GM18505 (cell line): ENCODE data around the gene CLMP.

ENCODE experiments used
- ATAC-seq: cut with Tn5 transposase; IDR thresholded peaks from one replicate; pipeline ENCODE4 v1.9.1; 2021; ENCODE audit not compliant: unreplicated experiment
- POLR2A ChIP-seq: IDR thresholded peaks from 4 replicates; pipeline ENCODE4 v1.6.1; 2011; ENCODE audit warnings: borderline replicate concordance; ENCODE audit not compliant: insufficient read depth, insufficient read length; ENCODE audit errors: extremely low read depth

Gene CLMP

DNA sequence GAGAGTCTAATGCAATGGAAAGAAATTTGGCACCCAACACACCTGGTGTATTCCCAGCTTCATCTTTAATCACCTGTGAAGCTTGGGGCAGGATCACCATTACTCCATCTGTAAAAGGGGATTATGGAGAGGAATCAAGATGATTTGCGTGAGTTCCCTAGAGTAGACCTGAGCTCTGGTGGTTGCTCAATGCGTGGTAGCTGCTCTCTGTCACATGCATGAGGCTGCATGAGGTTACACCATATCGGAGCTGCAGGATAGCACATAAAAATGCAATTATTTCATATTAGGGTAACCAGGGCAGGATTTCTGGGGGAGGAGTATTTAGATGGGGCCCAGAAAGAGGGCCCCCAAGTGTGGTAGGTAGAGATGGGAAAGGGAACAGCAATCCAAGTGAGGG lies 35.3 kb upstream of the CLMP start:
- no peak for ATAC-seq
- TF ChIP-seq POLR2A: no peak

DNA sequence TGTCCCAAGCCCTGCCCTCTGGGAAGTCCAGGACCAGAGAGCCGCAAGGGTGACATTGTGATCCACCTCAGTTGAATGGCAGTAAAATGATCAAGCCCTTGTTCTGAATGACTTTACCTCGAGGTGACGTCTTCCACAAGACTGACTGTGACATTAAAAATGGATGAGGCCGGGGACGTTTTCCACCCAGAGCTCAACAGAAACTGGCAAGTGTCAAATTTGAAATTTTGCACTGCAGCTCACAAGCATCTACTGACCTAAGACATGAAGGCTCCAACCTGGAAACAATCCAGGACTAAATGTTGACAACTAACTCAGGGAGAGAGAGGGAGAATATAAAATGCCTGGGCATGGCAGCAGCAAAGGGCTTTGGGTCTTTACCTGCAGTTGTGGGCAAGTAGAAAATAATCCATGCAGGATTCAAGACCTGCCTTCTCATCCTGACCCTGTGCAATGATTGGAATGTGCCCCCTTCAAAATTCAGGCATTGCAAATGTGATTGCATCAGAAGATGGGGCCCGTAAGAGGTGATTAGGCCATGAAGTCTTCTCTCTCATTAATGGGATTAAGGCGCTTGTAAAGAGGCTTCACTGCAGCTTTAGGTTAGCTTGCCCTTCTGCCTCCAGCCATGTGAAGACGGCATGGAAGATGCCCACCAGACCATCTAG lies 33.6 kb upstream of the CLMP start:
- no peak for ATAC-seq
- no peak for TF ChIP-seq POLR2A

DNA sequence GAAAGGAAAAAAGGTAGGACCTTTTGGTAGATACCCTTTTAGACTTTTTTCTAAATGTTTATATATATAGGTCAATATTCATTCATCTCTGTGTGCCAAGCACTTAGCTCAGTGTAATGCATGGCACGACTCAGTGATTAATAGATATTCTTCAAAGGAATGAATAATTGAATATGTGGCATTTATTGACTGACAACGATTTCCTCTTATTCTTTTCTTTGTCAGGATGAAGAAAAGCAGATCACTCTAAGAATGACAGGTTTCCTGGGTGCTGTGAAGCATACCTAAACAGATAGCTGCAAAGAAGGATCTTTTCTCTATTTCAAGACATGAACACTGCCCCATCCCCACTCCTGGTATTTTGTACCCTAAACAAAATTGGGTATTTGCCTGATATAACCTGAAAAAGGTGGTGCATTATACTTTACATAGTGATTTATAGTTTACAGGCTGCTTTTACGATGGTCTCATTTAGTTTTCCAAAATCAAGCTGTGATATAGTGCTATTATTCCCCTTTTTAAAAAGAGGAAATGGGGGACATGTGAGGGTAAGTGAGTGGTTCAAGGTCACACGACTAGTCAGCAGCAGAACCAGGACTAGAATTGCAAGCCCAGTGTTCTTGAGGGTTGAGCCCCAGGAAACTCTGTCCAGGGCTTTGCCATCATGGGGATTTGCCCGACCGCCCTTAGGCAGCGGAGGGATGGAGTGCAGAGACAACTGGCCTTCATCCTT lies 32.9 kb upstream of the CLMP start:
- ATAC-seq: no peak
- no peak for TF ChIP-seq POLR2A

DNA sequence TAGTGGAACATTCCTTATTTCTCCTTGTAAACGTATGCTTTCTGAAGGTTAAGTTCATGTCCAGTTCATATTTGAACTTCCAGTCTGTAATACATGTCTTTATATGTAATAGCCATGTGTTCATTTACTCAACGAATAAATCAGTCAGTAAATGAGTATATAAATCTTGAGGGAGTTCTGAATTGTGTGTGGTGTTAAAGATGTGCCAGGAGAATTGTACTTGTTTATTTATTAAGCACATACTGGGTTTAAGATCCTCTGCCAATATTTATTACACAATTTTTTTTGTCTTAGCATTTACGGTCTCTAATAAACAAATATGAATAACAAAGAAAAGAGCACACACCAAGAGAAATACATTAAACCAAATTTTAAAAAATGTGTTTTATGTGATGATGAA lies 26.5 kb upstream of the CLMP start:
- TF ChIP-seq POLR2A: no peak
- no peak for ATAC-seq

DNA sequence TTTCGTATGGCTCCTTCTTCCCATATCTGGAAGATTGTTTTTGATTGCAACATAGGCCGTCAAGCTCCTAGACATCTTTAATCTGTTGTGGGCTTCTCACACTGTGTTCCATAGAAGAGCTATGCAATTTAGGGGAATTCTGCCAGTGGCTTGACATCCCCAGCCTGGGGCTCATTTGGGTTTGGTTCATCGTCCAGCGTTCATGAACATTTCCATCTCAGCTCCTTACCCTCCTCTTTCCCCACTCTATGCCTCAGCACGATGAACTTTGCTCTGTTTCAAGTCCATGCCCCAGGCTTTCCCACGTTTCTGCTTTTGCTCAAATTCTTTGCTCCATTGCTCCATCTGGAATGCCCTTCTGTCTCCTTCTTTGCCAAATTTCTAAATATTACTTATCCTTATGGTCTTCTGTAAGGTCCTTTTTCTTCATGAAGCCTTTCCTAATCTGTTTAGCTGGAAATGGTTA lies 26.1 kb upstream of the CLMP start:
- no peak for ATAC-seq
- TF ChIP-seq POLR2A: no peak

DNA sequence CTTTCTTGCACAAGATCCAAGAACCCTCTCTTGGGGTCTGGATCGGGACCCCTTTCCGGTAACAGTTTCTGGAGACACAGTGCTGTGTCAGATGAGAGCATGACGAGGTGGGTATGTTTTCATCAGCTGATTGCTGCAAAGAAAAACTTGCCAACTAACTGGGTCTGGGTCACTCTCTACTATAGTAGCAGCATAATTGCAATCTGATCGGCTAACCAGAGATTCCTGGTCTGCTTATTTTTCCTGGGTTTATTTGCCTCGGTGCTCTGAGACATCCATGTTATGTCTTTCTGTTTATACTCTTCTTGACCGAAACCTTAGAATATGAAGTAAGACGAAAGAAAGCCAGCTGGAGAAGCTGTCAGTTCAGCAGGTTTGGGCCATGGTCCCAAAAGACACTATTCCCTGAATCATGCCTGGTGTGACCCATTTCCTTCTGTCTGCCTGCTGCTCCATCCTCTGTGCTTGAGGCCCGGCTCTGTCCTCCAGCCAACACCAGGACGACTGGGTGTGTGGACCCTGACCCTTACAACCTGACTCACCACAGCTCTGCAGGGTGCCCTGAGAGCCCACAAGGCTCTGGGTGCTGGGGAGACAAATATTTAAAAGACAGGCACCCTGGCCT lies 24.1 kb upstream of the CLMP start:
- no peak for ATAC-seq
- no peak for TF ChIP-seq POLR2A

DNA sequence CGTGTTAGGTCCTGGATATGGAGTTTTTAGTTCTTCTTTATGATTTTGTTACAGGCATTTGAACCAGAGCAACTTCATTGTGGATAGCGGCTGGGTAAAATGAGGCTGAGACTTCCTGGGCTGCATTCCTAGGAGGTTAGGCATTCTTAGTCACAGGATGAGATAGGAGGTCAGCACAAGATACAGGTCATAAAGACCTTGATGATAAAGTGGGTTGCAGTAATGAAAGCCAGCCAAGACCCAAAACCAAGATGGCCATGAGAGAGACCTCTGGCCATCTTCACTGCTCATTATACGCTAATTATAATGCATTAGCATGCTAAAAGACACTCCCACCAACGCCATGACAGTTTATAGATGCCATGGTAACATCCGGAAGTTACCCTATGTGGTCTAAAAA lies 23.4 kb upstream of the CLMP start:
- no peak for ATAC-seq
- no peak for TF ChIP-seq POLR2A

DNA sequence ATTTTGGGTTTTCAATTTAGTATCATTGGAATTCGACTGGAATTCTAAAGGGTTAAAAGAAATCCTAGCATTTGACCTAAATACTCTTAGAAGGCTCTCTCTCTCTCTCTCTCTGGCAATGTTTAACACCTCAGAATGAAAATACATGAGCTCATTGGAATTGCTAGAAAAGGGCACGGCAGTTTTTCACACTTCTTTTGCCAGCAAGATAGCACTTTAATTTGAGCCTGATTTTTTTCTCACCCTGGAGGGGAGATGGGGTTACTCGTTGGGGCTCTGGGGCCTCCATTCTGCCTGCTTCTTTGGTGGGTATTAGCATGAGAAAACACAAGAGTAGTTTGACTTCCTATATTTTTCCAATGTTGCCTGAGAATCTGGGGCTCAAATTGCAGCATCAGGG lies 22.8 kb upstream of the CLMP start:
- TF ChIP-seq POLR2A: no peak
- ATAC-seq: no peak

DNA sequence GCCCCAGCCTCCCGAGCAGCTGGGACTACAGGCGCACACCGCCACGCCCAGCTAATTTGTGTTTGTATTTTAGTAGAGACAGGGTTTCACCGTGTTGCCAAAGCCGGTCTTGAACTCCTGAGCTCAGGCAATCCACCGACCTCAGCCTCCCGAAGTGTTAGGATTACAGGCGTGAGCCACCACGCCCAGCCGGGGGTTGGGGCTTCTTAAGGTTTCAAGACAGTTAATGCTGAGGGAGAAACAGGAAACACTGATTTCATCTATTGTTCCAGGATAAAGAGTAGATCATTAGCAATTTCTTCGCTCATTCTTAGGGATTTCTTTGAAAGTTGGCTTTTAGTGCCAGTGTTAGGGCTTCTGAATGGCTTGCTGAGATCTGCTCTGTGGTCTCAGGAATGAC lies 21.2 kb upstream of the CLMP start:
- no peak for ATAC-seq

DNA sequence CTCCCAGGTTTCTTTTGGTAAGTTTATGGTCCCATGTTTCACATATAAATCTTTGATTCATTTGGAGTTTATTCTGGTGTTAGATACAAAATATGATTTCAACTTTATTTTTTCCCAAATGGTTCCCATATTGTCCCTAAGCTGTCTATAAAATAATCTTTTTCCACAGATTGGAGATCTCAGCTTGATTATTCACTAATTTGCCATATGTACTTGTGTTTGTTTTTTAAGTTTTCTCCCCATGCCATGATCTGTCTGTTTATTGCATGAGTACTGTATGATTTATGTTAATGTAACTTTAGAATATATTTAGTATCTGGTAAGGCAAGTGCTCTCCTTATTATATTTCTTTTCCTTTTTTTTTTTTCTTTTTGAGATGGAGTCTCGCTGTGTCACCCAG lies 19.9 kb upstream of the CLMP start:
- no peak for ATAC-seq
- TF ChIP-seq POLR2A: no peak

More for the DNA sequence above, 21.2 kb upstream of the CLMP start:
- TF ChIP-seq POLR2A: no peak

DNA sequence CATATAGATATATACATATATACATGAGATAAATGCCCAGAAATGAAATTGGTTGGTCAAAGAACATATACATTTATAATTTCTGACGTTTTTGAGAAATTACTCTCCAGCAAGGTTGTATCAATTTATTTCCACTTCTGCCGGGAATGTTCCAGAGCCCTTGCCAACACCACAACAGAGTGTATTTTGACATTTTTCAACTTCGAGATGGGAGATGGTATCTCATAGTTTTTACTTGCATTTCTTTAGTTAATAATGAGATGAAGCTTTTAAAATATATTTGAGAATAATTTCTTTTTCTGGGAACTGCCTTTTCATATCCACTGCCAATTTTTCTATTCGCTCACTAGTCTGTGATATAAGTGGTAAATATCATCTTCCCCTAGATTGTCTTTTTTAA lies 19.3 kb upstream of the CLMP start:
- no peak for ATAC-seq
- no peak for TF ChIP-seq POLR2A

DNA sequence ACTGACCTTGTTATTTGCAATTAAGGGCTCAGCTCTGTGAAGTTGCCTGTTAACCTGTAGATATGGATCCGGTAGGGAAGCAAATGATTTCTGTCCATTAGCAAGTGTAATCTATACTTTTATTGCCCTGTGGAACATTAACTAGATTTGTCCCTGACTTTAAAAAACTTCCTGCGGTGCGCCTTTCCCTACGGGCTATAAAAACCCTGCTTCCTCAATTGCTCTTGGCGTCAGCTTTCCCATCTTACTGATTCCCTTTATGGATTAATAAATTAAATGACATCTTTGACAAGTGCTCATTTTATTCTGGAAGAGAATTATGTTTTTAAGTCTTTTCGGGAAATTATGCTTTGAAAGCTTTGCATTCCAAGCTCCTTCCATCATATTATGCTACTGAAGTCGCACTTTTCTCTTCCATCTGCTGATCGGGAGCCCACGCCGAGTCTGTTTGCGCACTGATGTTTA lies 18.3 kb upstream of the CLMP start:
- ATAC-seq: no peak
- TF ChIP-seq POLR2A: no peak

DNA sequence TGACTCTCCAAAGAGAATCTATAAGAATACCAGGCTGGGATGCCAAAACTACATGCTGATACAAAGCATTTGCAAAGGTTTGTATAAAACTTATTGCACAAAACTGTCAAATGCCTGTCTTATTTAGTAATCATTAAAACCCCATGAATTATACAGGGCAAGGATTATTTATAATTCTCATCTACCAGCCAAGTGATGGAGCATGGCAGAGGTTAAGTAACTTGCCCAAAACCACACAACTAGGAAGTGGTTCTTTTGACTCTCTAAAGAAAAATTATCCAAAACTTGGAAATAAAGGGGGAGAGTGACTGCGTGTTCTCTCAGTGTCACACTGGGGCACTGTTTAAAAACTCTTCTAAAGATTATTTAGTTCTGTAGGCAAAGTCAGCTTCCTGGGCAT lies 17.4 kb upstream of the CLMP start:
- no peak for TF ChIP-seq POLR2A
- ATAC-seq: no peak

DNA sequence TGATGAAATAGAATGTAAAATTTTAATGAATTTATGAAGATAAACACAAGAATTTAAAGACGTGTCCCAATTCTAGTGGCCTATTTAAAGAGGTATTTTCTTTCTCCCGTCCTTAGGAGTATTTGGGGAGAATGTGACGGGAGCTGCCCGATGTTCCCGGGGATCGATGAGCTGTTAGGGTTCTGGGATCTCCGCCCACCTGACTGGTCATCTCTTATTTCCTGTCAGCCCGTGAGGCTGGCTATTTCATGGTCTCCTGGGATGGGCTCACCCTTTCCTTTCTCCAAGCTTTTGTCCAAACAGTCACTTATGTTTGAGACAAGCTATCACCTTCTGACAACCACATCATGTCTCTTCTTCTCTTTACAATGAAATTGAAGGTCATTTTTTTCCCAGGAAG lies 16.9 kb upstream of the CLMP start:
- TF ChIP-seq POLR2A: no peak
- no peak for ATAC-seq
